Measurements from ENCODE around the gene CFL1. TPM values are rescaled to one million over a fixed set of nuclear protein-coding genes. Genes with fewer than 3 reads are reported as not detected.

CFL1 gene
- total and polyA plus RNA-seq, 2 of the 4 experiments (the other 2 are of a cell fraction) = 960 to 2,231 TPM

- no peaks in the 10 kb centered on the region for H3K9me3 ChIP-seq (ENCODE audit: control insufficient read depth, insufficient read depth, low read length)
- peak overlapping the region; percentile 99 for H2AK9ac ChIP-seq (replicated peaks; ENCODE audit: low read depth, low read length, poor library complexity)
- H3K56ac ChIP-seq (ENCODE audit: extremely low read depth, insufficient read depth, low read length) = peak overlapping the region; percentile 97
- peak overlapping the region; percentile 100 for H2AK5ac ChIP-seq (ENCODE audit: low read depth, low read length)
- no peaks in the 10 kb centered on the region for H3K27me3 ChIP-seq (ENCODE audit: control insufficient read depth, insufficient read depth, low read length)
- peak overlapping the region; percentile 95 for H3K14ac ChIP-seq (replicated peaks; ENCODE audit: low read depth, low read length)
- in situ Hi-C loops (cut with MboI; ENCODE audit: low sequenced_read_pairs) (no loop called here), intact Hi-C loops (cut with micrococcal nuclease) (loop anchor here (1.0 kb wide), 1 partner anchor 8 kb away; no protein-coding TSS in a partner anchor), dilution Hi-C loops (cut with HindIII; ENCODE audit: low sequenced_read_pairs, unreplicated experiment) (no loop called here)
- no peak for TF ChIP-seq USF2 (IDR thresholded peaks at IDR 0.05; ENCODE audit: low read depth, low read length)
- no peak for TF ChIP-seq MXI1 (IDR thresholded peaks at IDR 0.05; ENCODE audit: borderline replicate concordance, low read depth, low read length)
- no peak for TF ChIP-seq RFX5 (IDR thresholded peaks at IDR 0.05; ENCODE audit: low read depth, low read length)
- no peak for TF ChIP-seq BHLHE40 (IDR thresholded peaks at IDR 0.05; ENCODE audit: low read depth, low read length)
- TF ChIP-seq CHD1 (IDR thresholded peaks at IDR 0.05; ENCODE audit: low read depth, low read length) = no peak
- TF ChIP-seq CTCF (conservative IDR thresholded peaks at IDR 0.05; ENCODE audit: low read depth, low read length) = no peak
- no peak for TF ChIP-seq NFE2L2 (IDR thresholded peaks at IDR 0.05; ENCODE audit: low read depth, low read length)
- H3K4me1 ChIP-seq (ENCODE audit: control insufficient read depth, insufficient read depth, low read length) = peaks cover 20% of the 10 kb centered on the region
- peak overlapping the region; percentile 97 for H3K27ac ChIP-seq (ENCODE audit: insufficient read depth, low read length)
- H3K9me1 ChIP-seq (ENCODE audit: insufficient read depth, low read length) = peaks cover 19% of the 10 kb centered on the region
- no peak for ATAC-seq (ENCODE audit: low read depth)
- no peak overlapping the region for H2AFZ ChIP-seq (replicated peaks; ENCODE audit: low read length, poor library complexity)
- H3K18ac ChIP-seq (ENCODE audit: low read depth, low read length) = peak overlapping the region; percentile 83
- H2BK20ac ChIP-seq (ENCODE audit: low read depth, low read length) = peak overlapping the region; percentile 99
- H3K4ac ChIP-seq (ENCODE audit: low read depth, low read length) = peak overlapping the region; percentile 98
- H3K79me1 ChIP-seq (ENCODE audit: low read depth in 1 of 2, low read length in 2 of 2) = peaks cover 31 to 63% of the 10 kb centered on the region in 2 experiments
- H2BK15ac ChIP-seq (ENCODE audit: low read depth, low read length) = peak overlapping the region; percentile 98
- no TSS peak for BruUV-seq (replicated peaks)
- DNase-seq = no peak
- peak overlapping the region; percentile 99 for H3K23ac ChIP-seq (ENCODE audit: low read depth, low read length)
- H3K4me2 ChIP-seq (ENCODE audit: low read depth, low read length) = no peak overlapping the region; the same call in 1 of the 2 replicates
- H4K91ac ChIP-seq (ENCODE audit: insufficient read depth, low read depth, low read length) = peak overlapping the region; percentile 99
- H3K4me3 ChIP-seq (ENCODE audit: insufficient read depth, low read depth, low read length) = no peak overlapping the region
- POLR2A ChIA-PET (ENCODE audit: unreplicated experiment) = interaction anchor here (0.6 to 1.3 kb wide), 2 partner anchors 9 to 17 kb away, joined by 3 to 4 read pairs; no protein-coding TSS in a partner anchor
- H3K36me3 ChIP-seq (ENCODE audit: control insufficient read depth, insufficient read depth, low read length) = no peaks in the 10 kb centered on the region; the same call in 1 of the 2 replicates
- peaks cover 11% of the 10 kb centered on the region for H4K20me1 ChIP-seq (ENCODE audit: insufficient read depth, low read length)
- peak overlapping the region; percentile 67; the same call in 1 of the 2 replicates for H3K9ac ChIP-seq (ENCODE audit: low read depth, low read length)
- H2BK120ac ChIP-seq (ENCODE audit: low read depth, low read length) = peak overlapping the region; percentile 100
- CTCF ChIA-PET = no interaction called here
- peak overlapping the region; percentile 89 to 97 for H4K8ac ChIP-seq (ENCODE audit: low read depth in 2 of 2, low read length in 2 of 2)
- 90% methylated on average over 7 of the region's 8 CpGs; no CpG with 5 or more reads in 1 of the 2 experiments for WGBS, 2 experiments (ENCODE audit: extremely low coverage in 2 of 2, insufficient read length in 1 of 2)
- H4K5ac ChIP-seq (ENCODE audit: low read depth, low read length) = peak overlapping the region; percentile 87
- H2BK5ac ChIP-seq (ENCODE audit: low read depth, low read length, poor library complexity, severe bottlenecking) = peak overlapping the region; percentile 100
These were observed 45.7 kb upstream of the CFL1 start for GRCh38 chr11:65903715-65904114.
